GM18870 (cell line): ENCODE data around the gene SGMS1.
"Not testable (repeated sequence)": the region's sequence is repeated elsewhere in the genome, so short reads cannot be mapped to it uniquely, and the experiment has no call there.

ENCODE experiments used
- ATAC-seq: cut with Tn5 transposase; IDR thresholded peaks from one replicate; pipeline ENCODE4 v1.9.1; 2021; ENCODE audit warnings: moderate library complexity; ENCODE audit not compliant: unreplicated experiment

Gene SGMS1

DNA sequence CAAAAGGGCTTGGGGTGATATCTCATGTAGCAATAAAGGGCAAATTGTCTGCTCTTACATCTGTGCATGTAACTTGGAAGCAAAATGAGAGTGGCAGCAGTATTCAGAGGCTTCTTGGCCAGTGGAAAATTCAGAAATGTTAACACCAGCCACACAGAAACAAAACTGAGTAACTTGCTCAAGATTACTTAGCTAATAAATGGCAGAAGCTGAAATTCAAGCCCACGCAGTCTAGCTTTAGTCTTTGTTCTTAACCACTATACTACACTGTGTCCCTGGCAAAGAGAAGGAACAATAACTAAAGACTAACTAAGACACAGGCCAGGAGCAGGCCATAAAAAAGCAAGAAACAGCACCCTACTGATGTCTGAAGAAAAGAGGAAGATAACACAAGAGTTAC lies 186.5 kb downstream of the SGMS1 start:
- peak; percentile 48 for ATAC-seq

DNA sequence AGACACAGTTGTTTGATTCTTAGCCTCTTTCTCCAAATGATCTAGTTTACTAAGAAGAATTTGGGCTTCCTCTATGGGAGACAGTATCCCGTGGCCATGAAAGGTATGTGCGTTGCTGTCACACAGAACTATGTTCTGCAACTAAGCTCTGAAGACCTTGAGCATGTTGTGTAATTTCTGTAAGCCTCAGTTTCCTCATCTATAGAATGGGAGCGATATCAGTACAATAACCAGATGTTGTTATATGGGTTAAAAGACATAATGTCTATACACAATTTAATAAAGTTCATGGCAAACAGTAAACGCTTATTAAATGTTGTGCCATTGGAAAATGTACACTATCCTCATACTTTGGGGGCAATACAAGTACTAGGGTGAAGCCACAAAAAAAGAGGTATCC lies 187.0 kb downstream of the SGMS1 start:
- no peak for ATAC-seq

GRCh38 chr10:50432211-50433009 lies 191.3 kb downstream of the SGMS1 start:
- ATAC-seq: peak; percentile 51

- ATAC-seq: peak; percentile 77
These were observed 192.0 kb downstream of the SGMS1 start for GRCh38 chr10:50431791-50432190.

DNA sequence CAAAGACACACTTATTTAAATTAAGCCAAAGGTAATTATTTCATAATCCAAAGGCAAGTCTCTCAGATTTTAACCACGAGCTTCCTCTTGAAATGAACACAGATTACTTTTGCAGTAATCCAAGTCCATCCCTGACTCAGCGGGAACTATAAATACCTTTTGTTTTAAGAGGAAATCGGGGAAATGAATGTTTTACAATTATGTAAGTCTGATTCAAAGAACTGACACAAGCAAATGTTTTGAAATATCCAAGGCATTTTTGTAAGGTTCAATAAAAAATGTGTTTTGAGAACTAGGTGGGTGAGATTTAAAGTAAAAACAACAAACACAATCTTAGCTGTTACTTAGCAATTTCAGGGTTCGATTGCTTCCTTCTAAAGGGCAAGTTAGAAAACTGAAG lies 192.6 kb downstream of the SGMS1 start:
- no peak for ATAC-seq

DNA sequence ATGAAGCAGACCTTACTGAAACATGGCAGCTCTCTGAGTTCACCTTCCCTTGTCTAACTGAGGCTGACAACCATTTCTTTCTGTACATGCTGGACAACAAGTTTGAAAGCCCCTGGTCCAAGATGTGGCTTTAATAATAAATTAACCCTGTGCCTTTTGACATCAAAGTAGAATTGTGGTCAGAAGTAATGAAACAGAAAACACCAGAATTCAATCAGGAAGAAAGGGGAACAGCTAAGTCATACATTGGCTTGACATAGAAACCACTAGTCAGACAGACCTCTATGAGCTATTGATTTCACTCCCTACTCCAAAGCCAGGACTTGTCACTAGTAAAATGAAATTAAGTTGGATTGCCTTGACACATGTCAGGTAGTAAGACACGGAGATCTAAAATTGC lies 197.3 kb downstream of the SGMS1 start:
- peak; percentile 89 for ATAC-seq

DNA sequence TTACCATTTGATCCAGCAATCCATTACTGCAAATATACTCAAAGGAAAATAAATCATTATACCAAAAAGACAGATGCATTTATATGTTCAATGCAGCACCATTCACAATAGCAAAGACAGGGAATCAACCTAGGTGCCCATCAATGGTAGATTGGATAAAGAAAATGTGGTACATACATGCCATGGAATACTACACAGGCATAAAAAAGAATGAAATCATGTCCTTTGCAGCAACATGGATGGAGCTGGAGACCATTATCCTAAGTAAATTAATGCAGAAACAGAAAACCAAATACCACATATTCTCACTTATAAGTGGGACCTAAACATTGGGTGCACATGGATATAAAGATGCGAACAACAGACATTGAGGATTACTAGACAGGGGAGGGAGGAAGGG lies 198.5 kb downstream of the SGMS1 start:
- ATAC-seq: not testable (repeated sequence)

DNA sequence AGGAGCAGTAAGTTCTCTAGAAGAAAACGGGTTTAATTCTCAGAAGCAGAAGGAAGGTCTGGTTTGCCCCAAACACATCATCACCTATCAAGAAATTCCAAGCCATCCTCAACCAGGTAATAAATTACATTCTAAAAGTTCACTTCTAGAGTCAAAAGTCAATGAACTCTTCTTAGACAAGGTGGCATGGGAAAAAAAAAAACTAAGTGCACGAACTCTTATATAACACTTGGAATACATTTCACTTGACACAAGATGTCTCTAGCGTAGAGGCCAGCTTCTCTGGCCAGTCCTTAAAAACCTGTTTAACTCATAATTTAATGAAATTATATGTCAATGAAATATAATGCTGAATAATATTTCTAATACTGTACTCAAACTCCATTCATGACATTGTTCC lies 200.3 kb downstream of the SGMS1 start:
- no peak for ATAC-seq

GRCh38 chr10:50422259-50422658 lies 201.5 kb downstream of the SGMS1 start:
- ATAC-seq: no peak

GRCh38 chr10:50421026-50421719 lies 202.6 kb downstream of the SGMS1 start:
- ATAC-seq: no peak

- no peak for ATAC-seq
These were observed 203.6 kb downstream of the SGMS1 start for GRCh38 chr10:50420196-50420595.

GRCh38 chr10:50419756-50420155 lies 204.0 kb downstream of the SGMS1 start:
- ATAC-seq: no peak

- no peak for ATAC-seq
These were observed 204.7 kb downstream of the SGMS1 start for GRCh38 chr10:50419091-50419490.

- peak; percentile 62 for ATAC-seq
These were observed 205.6 kb downstream of the SGMS1 start for GRCh38 chr10:50417886-50418830.

DNA sequence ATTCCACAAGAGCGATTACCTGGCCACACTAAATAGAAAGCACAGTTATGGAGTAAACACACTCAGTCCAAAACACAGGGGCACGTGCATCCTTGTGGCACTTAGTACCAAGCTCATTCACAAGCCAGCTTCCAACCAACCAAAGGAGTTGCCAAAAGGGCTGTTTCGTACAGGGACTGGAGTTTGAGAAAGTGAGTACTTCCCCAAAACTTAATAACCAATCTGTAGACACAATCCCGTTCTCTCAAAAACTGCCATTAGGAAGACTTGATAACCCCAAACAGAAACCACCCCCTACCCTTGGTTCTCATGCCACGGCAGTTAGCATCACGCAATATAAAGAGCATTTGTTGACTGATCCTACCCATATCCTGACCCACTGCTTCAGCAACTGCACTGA lies 206.3 kb downstream of the SGMS1 start:
- ATAC-seq: no peak

DNA sequence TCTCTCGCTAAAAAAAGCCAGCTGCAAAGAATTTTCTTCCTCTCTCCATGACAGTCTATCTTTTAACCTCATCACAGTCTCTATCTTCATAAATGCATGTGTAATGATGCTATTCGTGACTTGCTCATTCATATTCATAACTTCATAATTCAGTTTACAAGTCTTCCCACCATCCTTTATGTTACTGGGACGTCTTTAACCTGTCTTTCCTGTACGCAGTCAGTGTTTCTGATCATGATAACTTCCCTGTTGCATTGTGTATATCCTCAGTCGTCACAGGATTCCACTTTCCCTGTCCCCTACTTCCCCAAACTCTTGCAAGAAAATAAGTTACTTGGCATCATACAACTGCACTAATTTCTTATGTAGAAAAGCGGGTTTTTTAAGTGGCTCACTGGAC lies 206.9 kb downstream of the SGMS1 start:
- ATAC-seq: no peak

DNA sequence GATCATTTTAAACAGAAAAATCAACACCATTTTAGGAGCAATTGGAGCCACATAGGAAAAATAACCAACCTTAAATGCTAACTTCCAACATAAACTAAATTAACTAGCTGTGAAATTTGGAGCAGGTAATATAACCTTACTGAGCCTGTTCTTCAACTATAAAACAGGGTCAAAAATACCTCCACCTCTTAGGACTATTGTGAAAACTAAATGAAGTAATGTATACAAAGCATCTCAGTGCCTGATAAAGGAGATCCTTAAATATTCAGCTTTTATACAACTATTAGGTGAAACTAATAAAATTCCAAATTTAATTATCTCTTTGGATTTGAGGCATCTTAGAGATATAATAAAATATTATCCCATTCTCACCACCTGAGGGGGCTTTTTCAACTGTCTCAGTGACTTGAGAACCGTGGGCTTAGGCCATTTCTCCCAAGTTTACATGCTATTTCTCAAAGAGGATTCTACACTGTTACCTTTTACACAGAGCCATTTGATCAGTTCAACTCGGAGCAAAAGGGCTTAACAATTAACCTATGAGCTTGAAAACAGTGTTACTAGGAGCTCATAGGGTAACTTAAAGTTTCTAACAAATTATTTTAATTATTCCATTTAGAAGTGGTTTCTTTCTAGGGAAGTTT lies 207.5 kb downstream of the SGMS1 start:
- no peak for ATAC-seq

- no peak for ATAC-seq
These were observed 208.5 kb downstream of the SGMS1 start for GRCh38 chr10:50415292-50415691.

GRCh38 chr10:50410066-50410811 lies 213.5 kb downstream of the SGMS1 start:
- ATAC-seq: no peak
